Right atrium auricular region (tissue), 2 donors: ENCODE measurements around the gene TMEM219. TPM values are rescaled to one million over a fixed set of nuclear protein-coding genes. Genes with fewer than 3 reads are reported as not detected.
A peak's percentile ranks its signal among the peaks of the same experiment; 100 is the strongest.
"Not testable (repeated sequence)": the region's sequence is repeated elsewhere in the genome, so short reads cannot be mapped to it uniquely, and the experiment has no call there.

Experiments
- DNase-seq: peaks from one replicate; pipeline ENCODE4 v3.0.0-alpha.2; 2019; ENCODE audit warnings: low spot score
- H3K27ac ChIP-seq, 2 donors: fragments of 200-600 bp; sonication (generic); 1 replicate in 1 of 2; 2 replicates in 1 of 2; pipeline ENCODE4 v1.5.1; 2016 to 2019
- H3K27me3 ChIP-seq, 2 donors: fragments of 200-600 bp; sonication (generic); one replicate each; pipeline versions ENCODE4 v1.5.1 to v1.6.0; 2017 to 2019
- H3K36me3 ChIP-seq: fragments of 200-600 bp; sonication (generic); one replicate; pipeline ENCODE4 v1.5.1; 2016
- H3K4me1 ChIP-seq, 2 donors: fragments of 200-600 bp; sonication (generic); one replicate each; pipeline versions ENCODE4 v1.5.1 to v1.6.0; 2017 to 2019
- H3K4me3 ChIP-seq, 2 donors: fragments of 200-600 bp; sonication (generic); 1 replicate in 1 of 2; 2 replicates in 1 of 2; pipeline ENCODE4 v1.5.1; 2017 to 2019; ENCODE audit warnings: mild to moderate bottlenecking in 1 of 2, moderate library complexity in 1 of 2
- H3K9me3 ChIP-seq, 2 donors: fragments of 200-600 bp; sonication (generic); one replicate each; pipeline ENCODE4 v1.5.1; 2019
- total RNA-seq, 2 donors: library from RNA; depleted of rRNA; stranded (reverse); fragments of >200 nt; gene quantifications; one replicate each; pipeline ENCODE4 v1.1.0, GENCODE V29; 2016
- TF ChIP-seq, protein P1 (sequence below), 2 donors: fragments of 200-600 bp; sonication (generic); IDR thresholded peaks; one replicate each; pipeline ENCODE4 v1.5.1; 2019; ENCODE audit warnings: antibody characterized with exemption in 2 of 2

TMEM219 gene
- total RNA-seq, 2 donors from 2014 or later, result 100 to 107 TPM

DNA sequence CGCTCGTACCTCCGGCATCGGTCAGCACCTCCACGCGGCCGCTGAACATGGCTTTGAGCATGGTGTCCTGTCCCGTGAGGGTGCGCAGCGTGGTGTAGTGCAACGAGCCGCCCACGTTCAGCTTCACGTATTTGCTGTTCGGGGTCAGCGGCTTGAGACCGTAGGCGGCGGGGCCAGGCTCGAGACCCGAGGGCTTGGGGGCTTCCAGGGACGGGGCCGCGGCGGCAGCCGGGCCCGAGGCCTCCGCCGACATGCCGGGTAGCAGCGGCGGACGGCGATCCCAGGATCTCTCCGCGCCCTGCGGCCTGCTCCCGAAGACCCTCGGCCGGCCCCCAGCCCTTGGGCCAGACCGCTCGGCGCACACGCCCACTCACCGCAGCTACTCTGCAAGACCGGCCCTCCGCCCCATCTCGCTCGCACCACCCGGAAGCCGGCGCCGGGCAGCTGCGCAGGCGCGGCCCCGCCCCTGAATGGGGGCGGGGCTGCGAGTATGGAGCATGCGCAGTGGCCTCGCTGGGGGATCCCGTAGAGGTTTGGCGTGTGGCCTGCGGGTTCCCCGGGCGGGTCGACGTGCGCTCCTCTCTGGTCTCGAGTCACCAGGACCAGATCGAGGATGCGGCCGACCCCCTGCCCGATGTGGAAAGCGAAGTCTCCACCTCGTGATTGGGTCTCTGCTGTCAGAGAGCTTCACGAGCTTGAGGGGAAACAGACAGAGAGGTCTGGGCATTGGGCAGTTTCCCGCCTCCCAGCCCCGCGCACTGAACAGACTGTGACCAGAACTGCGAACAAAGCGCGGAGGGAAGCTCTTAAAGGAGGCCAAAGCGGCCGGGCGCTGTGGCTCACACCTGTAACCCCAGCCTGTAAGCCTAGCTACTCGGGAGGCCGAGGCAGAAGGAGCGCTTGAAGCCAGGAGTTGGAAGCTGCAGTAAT, 35.8 kb upstream of the TMEM219 start, which contains the start of gene KCTD13:
TSS of gene KCTD13 (minus strand) at position 446 of the 930 bp plus-strand sequence. CDS start at position 253, 193 bp downstream.
- H3K36me3 ChIP-seq, result peaks cover 11% of the 10 kb centered on the region
- no peaks in the 10 kb centered on the region for H3K9me3 ChIP-seq
- peak; percentile 88 for DNase-seq

DNA sequence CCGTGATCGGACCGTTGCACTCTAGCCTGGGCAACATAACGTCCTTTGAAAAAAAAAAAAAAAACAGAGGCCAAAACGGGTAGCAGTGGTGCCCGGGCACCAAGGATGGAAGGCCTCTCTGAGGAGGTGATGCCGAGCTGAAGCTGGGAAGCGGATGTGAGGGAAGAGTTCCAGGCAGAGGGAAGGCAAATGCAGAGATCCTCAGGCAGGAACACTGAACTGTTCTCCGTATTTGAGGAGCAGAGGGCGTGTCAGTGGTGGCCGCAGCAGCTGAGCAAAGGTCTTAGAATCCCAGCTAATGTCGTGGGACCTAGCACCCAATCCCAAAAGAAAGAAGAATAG, 35.2 kb upstream of the TMEM219 start:
- H3K27me3 ChIP-seq, result no peaks in the 10 kb centered on the region
- H3K4me1 ChIP-seq, result peaks cover 0 to 19% of the 10 kb centered on the region in 2 donors
- no peaks in the 10 kb centered on the region for H3K9me3 ChIP-seq
- TF ChIP-seq, protein P1, sequence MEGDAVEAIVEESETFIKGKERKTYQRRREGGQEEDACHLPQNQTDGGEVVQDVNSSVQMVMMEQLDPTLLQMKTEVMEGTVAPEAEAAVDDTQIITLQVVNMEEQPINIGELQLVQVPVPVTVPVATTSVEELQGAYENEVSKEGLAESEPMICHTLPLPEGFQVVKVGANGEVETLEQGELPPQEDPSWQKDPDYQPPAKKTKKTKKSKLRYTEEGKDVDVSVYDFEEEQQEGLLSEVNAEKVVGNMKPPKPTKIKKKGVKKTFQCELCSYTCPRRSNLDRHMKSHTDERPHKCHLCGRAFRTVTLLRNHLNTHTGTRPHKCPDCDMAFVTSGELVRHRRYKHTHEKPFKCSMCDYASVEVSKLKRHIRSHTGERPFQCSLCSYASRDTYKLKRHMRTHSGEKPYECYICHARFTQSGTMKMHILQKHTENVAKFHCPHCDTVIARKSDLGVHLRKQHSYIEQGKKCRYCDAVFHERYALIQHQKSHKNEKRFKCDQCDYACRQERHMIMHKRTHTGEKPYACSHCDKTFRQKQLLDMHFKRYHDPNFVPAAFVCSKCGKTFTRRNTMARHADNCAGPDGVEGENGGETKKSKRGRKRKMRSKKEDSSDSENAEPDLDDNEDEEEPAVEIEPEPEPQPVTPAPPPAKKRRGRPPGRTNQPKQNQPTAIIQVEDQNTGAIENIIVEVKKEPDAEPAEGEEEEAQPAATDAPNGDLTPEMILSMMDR (IDR thresholded peaks at IDR 0.05), result no peak
- no peak for DNase-seq
- peak overlapping the region; percentile 81 to 98 for H3K4me3 ChIP-seq
- H3K36me3 ChIP-seq, result peaks cover 11% of the 10 kb centered on the region
- H3K27ac ChIP-seq, result peak overlapping the region; percentile 86 to 87

More for the DNA sequence above, 35.8 kb upstream of the TMEM219 start, which contains the start of gene KCTD13:
- TF ChIP-seq, protein P1 (IDR thresholded peaks at IDR 0.05), result no peak
- H3K27ac ChIP-seq, result peak within 1 kb of the TSS; percentile 86 to 87
- peak within 1 kb of the TSS; percentile 81 to 98 for H3K4me3 ChIP-seq
- H3K4me1 ChIP-seq, result peaks cover 0 to 19% of the 10 kb centered on the region in 2 donors
- no peaks in the 10 kb centered on the region for H3K27me3 ChIP-seq

DNA sequence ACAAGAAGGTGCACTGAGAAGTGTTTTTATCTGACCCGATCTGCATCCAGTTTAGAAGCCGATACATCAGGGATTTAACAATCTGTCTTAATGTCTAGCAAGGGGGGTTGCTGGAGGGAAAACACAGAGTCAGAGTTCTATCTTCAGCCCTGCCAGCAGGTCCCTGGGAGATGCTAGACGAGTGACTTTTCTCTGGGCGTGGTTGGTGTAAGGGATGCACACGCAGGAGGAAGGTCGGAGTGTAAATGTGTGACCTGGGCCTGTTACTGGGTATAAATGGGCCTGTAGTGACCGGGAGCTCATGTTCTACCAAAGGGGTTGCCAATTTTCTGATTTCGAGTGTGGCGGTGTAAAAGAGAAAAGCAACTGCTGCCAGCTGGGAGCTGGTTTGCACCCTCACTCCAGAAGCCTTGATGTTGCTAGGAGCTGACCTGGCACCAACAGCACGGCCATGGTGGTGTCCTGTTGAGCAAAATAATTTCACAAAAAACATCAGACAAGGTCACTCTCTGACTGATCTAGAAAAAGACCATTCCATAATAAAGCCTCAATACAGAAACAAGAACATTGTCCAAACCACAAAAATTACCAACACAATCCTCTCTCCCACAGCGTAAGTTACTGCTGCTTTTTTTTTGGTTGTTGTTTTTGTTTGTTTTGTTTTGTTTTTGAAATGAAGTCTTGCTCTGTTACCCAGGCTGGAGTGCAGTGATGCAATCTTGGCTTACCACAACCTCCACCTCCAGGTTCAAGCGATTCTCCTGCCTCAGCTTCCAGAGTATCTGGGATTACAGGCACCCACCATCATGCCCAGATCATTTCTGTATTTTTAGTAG, 34.6 kb upstream of the TMEM219 start:
- Histone ChIP-seq H3K9me3 (no peaks in the 10 kb centered on the region), H3K4me3 (peak overlapping the region in 1 of 2 donors; percentile 98), H3K36me3 (peaks cover 9% of the 10 kb centered on the region), H3K4me1 (peaks cover 0 to 19% of the 10 kb centered on the region in 2 donors), H3K27ac (no peak overlapping the region), H3K27me3 (no peaks in the 10 kb centered on the region)
- no peak for DNase-seq
- TF ChIP-seq, protein P1 (IDR thresholded peaks at IDR 0.05), result no peak

DNA sequence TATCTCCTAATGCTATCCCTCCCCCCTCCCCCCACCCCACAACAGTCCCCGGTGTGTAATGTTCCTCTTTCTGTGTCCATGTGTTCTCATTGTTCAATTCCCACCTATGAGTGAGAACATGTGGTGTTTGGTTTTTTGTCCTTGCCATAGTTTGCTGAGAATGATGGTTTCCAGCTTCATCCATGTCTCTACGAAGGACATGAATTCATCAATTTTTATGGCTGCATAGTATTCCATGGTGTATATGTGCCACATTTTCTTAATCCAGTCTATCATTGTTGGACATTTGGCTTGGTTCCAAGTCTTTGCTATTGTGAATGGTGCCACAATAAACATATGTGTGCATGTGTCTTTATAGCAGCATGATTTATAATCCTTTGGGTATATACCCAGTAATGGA, 30.1 kb upstream of the TMEM219 start:
- not testable (repeated sequence) for H3K36me3 ChIP-seq, H3K27me3 ChIP-seq, H3K27ac ChIP-seq, H3K4me1 ChIP-seq, DNase-seq, H3K4me3 ChIP-seq, H3K9me3 ChIP-seq

DNA sequence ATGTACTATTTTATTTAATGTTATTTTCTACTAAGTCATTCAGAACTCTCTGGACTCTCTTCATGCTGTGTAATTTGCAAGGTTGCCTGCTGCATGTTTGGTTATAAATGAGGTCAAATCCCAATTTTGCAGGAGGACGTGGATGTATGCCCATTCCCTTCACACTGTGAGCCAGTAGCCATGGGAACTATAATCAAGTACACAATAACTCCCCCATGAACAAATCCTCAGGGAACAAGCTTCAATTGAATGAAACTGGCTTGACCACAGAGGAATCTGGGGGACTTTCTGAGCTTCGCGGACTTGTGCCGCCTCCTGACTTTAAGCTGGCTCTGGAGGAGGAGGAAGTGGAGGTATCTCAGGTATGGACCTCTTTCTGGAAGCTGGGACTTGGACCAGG, 21.2 kb upstream of the TMEM219 start:
- DNase-seq, result no peak
- TF ChIP-seq, protein P1 (IDR thresholded peaks at IDR 0.05), result no peak
- Histone ChIP-seq H3K4me1 (peaks cover 0 to 14% of the 10 kb centered on the region in 2 donors), H3K9me3 (no peaks in the 10 kb centered on the region), H3K27me3 (no peaks in the 10 kb centered on the region), H3K36me3 (no peaks in the 10 kb centered on the region), H3K27ac (no peak overlapping the region), H3K4me3 (no peak overlapping the region)
